ENCODE data around the gene MED16. TPM values are rescaled to one million over a fixed set of nuclear protein-coding genes. Genes with fewer than 3 reads are reported as not detected.

Gene MED16
- polyA plus RNA-seq, 3 donors, result 20.7 to 37.4 (median 32.8) TPM

- Histone ChIP-seq H3K4me2 (replicated peaks; ENCODE audit: extremely low read depth, low read length, poor library complexity, severe bottlenecking) (peak overlapping the region; percentile 67), H3K36me3 (replicated peaks in 1 of 2; ENCODE audit: control insufficient read depth in 1 of 2, insufficient read depth in 2 of 2, low read length in 2 of 2) (no peaks in the 10 kb centered on the region), H4K20me1 (ENCODE audit: insufficient read depth, low read length) (no peaks in the 10 kb centered on the region), H3K9me3 (replicated peaks in 1 of 2; ENCODE audit: control insufficient read depth in 1 of 2, insufficient read depth in 1 of 2, low read length in 2 of 2) (no peaks in the 10 kb centered on the region), H2AFZ (ENCODE audit: insufficient read depth, low read depth, low read length, poor library complexity, severe bottlenecking) (peak overlapping the region; percentile 56), H3K9ac (ENCODE audit: insufficient read depth, low read length, poor library complexity, severe bottlenecking) (peak overlapping the region; percentile 1), H3K27ac (ENCODE audit: low read depth in 1 of 2, low read length in 2 of 2) (peak overlapping the region in 1 of 2 donors; percentile 52), H3K27me3 (ENCODE audit: control insufficient read depth in 2 of 2, insufficient read depth in 2 of 2, low read length in 2 of 2) (no peaks in the 10 kb centered on the region), H3K4me3 (replicated peaks in 1 of 3; ENCODE audit: low read depth in 2 of 3, low read length in 3 of 3) (peak overlapping the region in 1 of 3 experiments; percentile 52), H3K4me1 (ENCODE audit: control insufficient read depth in 1 of 2, insufficient read depth in 2 of 2, low read length in 2 of 2) (peaks cover 69 to 76% of the 10 kb centered on the region in 2 donors), H3K79me2 (ENCODE audit: insufficient read depth, low read length) (peaks cover 78% of the 10 kb centered on the region)
- H3K4me1 Mint-ChIP-seq, result peaks cover 63% of the 10 kb centered on the region
- no peaks in the 10 kb centered on the region for H3K36me3 Mint-ChIP-seq
- peaks cover 3 to 7% (median 4%) of the 10 kb centered on the region in 3 donors for H3K27me3 Mint-ChIP-seq (ENCODE audit: low read depth in 3 of 3)
- 9% methylated on average over 8 of the region's 15 CpGs for WGBS (ENCODE audit: insufficient coverage)
- H3K4me3 Mint-ChIP-seq, result peak overlapping the region; percentile 70 to 91
- H3K9me3 Mint-ChIP-seq, result no peaks in the 10 kb centered on the region
- no peak for TF ChIP-seq CTCF (IDR thresholded peaks at IDR 0.05)
- peak; percentile 61 to 73 (median 65) for DNase-seq
- intact Hi-C loops (cut with micrococcal nuclease), result no loop called here
- H3K27ac Mint-ChIP-seq, result peak overlapping the region; percentile 53 to 92 (median 82)
These were observed 68.1 kb downstream of the MED16 start for GRCh38 chr19:824885-825284.

GRCh38 chr19:823565-824121 is 69.3 kb downstream of the MED16 start:
- Mint-ChIP-seq H3K27ac (peak overlapping the region in 4 of 7 donors; percentile 5 to 65 (median 64)), H3K4me1 (peaks cover 54% of the 10 kb centered on the region), H3K9me3 (no peaks in the 10 kb centered on the region), H3K36me3 (no peaks in the 10 kb centered on the region), H3K27me3 (ENCODE audit: low read depth in 3 of 3) (peaks cover 3 to 7% (median 5%) of the 10 kb centered on the region in 3 donors), H3K4me3 (peak overlapping the region; percentile 68 to 83)
- TF ChIP-seq CTCF (IDR thresholded peaks at IDR 0.05), result no peak
- no peak for DNase-seq
- WGBS (ENCODE audit: insufficient coverage), result 0% methylated on average over 11 of the region's 12 CpGs
- Histone ChIP-seq H3K36me3 (replicated peaks in 1 of 2; ENCODE audit: control insufficient read depth in 1 of 2, insufficient read depth in 2 of 2, low read length in 2 of 2) (no peaks in the 10 kb centered on the region), H4K20me1 (ENCODE audit: insufficient read depth, low read length) (no peaks in the 10 kb centered on the region), H3K9ac (ENCODE audit: insufficient read depth, low read length, poor library complexity, severe bottlenecking) (peak overlapping the region; percentile 21), H3K27ac (ENCODE audit: low read depth in 1 of 2, low read length in 2 of 2) (no peak overlapping the region), H3K4me1 (ENCODE audit: control insufficient read depth in 1 of 2, insufficient read depth in 2 of 2, low read length in 2 of 2) (peaks cover 60 to 63% of the 10 kb centered on the region in 2 donors), H3K4me3 (replicated peaks in 1 of 3; ENCODE audit: low read depth in 2 of 3, low read length in 3 of 3) (peak overlapping the region in 2 of 3 experiments; percentile 17 to 60), H3K9me3 (replicated peaks in 1 of 2; ENCODE audit: control insufficient read depth in 1 of 2, insufficient read depth in 1 of 2, low read length in 2 of 2) (no peaks in the 10 kb centered on the region), H3K27me3 (ENCODE audit: control insufficient read depth in 2 of 2, insufficient read depth in 2 of 2, low read length in 2 of 2) (no peaks in the 10 kb centered on the region), H2AFZ (ENCODE audit: insufficient read depth, low read depth, low read length, poor library complexity, severe bottlenecking) (peak overlapping the region; percentile 61), H3K79me2 (ENCODE audit: insufficient read depth, low read length) (peaks cover 66% of the 10 kb centered on the region), H3K4me2 (replicated peaks; ENCODE audit: extremely low read depth, low read length, poor library complexity, severe bottlenecking) (peak overlapping the region; percentile 69)
- intact Hi-C loops (cut with micrococcal nuclease), result no loop called here
